Spleen (tissue), 7 donors: Measurements from ENCODE around the gene CD55.

Experiments used
- POLR2A ChIP-seq, 3 donors: fragments of 450-650 bp; IDR thresholded peaks; one replicate each; pipeline ENCODE4 v1.5.1; 2017; ENCODE audit warnings: antibody characterized with exemption in 3 of 3, mild to moderate bottlenecking in 1 of 3
- POLR2AphosphoS5 ChIP-seq, 3 donors: sonication (generic); formaldehyde crosslinking; IDR thresholded peaks; one replicate each; pipeline ENCODE4 v1.5.1; 2017; ENCODE audit warnings: antibody characterized with exemption in 3 of 3
- TF ChIP-seq, protein P1 (sequence below), 11 experiments: fragments of 200-600 bp in 7 of 11; fragments of 450-650 bp in 4 of 11; sonication (generic) in 4 of 11; IDR thresholded peaks in 8 of 11; conservative IDR thresholded peaks in 3 of 11; 1 replicate in 7 of 11; 2 replicates in 4 of 11; pipeline versions ENCODE4 v1.4.0 to v1.8.0; 2016 to 2021; ENCODE audit warnings: antibody characterized with exemption in 11 of 11, inconsistent platforms in 4 of 11, mild to moderate bottlenecking in 1 of 11
- donor health status: DM: no; HTN: no; CAD: no; lungs with moderate emphysema.
- donor health status: DM: no; HTN: no; CAD: no.
- donor health status: DM: no; HTN: no; CAD: no.

DNA sequence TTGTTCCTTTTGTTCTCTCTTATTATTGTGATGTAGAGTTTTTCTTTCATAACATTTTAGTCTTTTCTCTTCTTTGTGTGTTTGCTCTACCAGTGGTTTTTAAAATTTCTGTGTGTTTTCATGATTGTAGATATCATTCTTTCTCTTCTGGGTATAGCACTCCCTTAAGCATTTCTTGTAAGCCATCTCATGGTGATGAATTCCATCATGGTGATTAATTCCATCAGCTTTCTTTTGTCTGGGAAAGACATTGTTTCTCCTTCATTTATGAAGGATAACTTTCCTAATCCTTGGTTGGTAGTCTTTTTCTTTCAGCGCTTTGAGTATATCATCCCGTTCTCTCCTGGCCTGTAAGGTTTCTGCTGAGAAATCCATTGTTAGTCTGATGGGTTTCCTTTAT, 22.7 kb downstream of the CD55 start:
- TF ChIP-seq, protein P1, sequence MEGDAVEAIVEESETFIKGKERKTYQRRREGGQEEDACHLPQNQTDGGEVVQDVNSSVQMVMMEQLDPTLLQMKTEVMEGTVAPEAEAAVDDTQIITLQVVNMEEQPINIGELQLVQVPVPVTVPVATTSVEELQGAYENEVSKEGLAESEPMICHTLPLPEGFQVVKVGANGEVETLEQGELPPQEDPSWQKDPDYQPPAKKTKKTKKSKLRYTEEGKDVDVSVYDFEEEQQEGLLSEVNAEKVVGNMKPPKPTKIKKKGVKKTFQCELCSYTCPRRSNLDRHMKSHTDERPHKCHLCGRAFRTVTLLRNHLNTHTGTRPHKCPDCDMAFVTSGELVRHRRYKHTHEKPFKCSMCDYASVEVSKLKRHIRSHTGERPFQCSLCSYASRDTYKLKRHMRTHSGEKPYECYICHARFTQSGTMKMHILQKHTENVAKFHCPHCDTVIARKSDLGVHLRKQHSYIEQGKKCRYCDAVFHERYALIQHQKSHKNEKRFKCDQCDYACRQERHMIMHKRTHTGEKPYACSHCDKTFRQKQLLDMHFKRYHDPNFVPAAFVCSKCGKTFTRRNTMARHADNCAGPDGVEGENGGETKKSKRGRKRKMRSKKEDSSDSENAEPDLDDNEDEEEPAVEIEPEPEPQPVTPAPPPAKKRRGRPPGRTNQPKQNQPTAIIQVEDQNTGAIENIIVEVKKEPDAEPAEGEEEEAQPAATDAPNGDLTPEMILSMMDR (IDR thresholded peaks at IDR 0.05 in 8 of 11, conservative IDR thresholded peaks at IDR 0.05 in 3 of 11), result no peak
- TF ChIP-seq POLR2A (IDR thresholded peaks at IDR 0.05) (no peak), POLR2AphosphoS5 (IDR thresholded peaks at IDR 0.05) (no peak)
